RWPE2 (cell line): ENCODE results near the gene FFAR3.

Source experiments
- ATAC-seq: fragments of 200-7000 bp; cut with Tn5 transposase; 3 replicates; pipeline ENCODE4 v1.9.1; 2021; ENCODE audit warnings: low read depth
- DNase-seq: peaks from one replicate; pipeline ENCODE4 v3.0.0-alpha.2; 2020; ENCODE audit warnings: low spot score
- H3K27ac ChIP-seq: fragments of 450-650 bp; 2 replicates; pipeline ENCODE4 v1.5.1; 2017; ENCODE audit warnings: mild to moderate bottlenecking; ENCODE audit not compliant: poor library complexity, severe bottlenecking
- H3K27me3 ChIP-seq: fragments of 250-450 bp; sonication (Bioruptor Pico); 2 replicates; pipeline ENCODE4 v1.5.1; 2021; ENCODE audit warnings: mild to moderate bottlenecking, moderate library complexity; ENCODE audit not compliant: insufficient read depth, poor library complexity, severe bottlenecking
- H3K36me3 ChIP-seq: fragments of 250-450 bp; sonication (Bioruptor Pico); 2 replicates; pipeline ENCODE4 v1.5.1; 2020; ENCODE audit warnings: low read depth, mild to moderate bottlenecking, moderate library complexity
- H3K4me1 ChIP-seq: fragments of 250-450 bp; sonication (Bioruptor Pico); 2 replicates; pipeline ENCODE4 v1.5.1; 2021; ENCODE audit warnings: mild to moderate bottlenecking, moderate library complexity; ENCODE audit not compliant: insufficient read depth, poor library complexity, severe bottlenecking
- H3K4me3 ChIP-seq: fragments of 250-450 bp; sonication (Bioruptor Pico); 2 replicates; pipeline ENCODE4 v1.5.1; 2021; ENCODE audit warnings: mild to moderate bottlenecking, moderate library complexity; ENCODE audit not compliant: severe bottlenecking
- H3K9me3 ChIP-seq: fragments of 250-450 bp; sonication (Bioruptor Pico); 2 replicates; pipeline ENCODE4 v1.5.1; 2021; ENCODE audit warnings: mild to moderate bottlenecking, moderate library complexity; ENCODE audit not compliant: severe bottlenecking
- CTCF ChIP-seq: fragments of 450-650 bp; IDR thresholded peaks from one replicate; pipeline ENCODE4 v1.5.1; 2017; ENCODE audit warnings: mild to moderate bottlenecking, moderate library complexity; ENCODE audit not compliant: poor library complexity, severe bottlenecking

FFAR3 gene

GRCh38 chr19:35320065-35320713, 38.1 kb upstream of the FFAR3 start:
- Histone ChIP-seq H3K4me3 (no peak overlapping the region), H3K27me3 (no peaks in the 10 kb centered on the region), H3K27ac (no peak overlapping the region), H3K36me3 (no peaks in the 10 kb centered on the region), H3K4me1 (peaks cover 5% of the 10 kb centered on the region), H3K9me3 (no peaks in the 10 kb centered on the region)
- no peak for TF ChIP-seq CTCF
- DNase-seq = no peak
- ATAC-seq = no peak

GRCh38 chr19:35321291-35321690, 37.0 kb upstream of the FFAR3 start:
- Histone ChIP-seq H3K27me3 (no peaks in the 10 kb centered on the region), H3K36me3 (no peaks in the 10 kb centered on the region), H3K4me1 (peaks cover 5% of the 10 kb centered on the region), H3K4me3 (no peak overlapping the region), H3K9me3 (no peaks in the 10 kb centered on the region), H3K27ac (no peak overlapping the region)
- no peak for ATAC-seq
- DNase-seq = no peak
- no peak for TF ChIP-seq CTCF

- H3K27me3 ChIP-seq = no peaks in the 10 kb centered on the region
- peaks cover 5% of the 10 kb centered on the region for H3K4me1 ChIP-seq
- no peak overlapping the region for H3K27ac ChIP-seq
- DNase-seq (no peak), ATAC-seq (no peak)
- no peaks in the 10 kb centered on the region for H3K9me3 ChIP-seq
- H3K36me3 ChIP-seq = no peaks in the 10 kb centered on the region
- H3K4me3 ChIP-seq = no peak overlapping the region
- TF ChIP-seq CTCF = no peak
Measured at GRCh38 chr19:35322014-35322413, 36.2 kb upstream of the FFAR3 start.

- DNase-seq (no peak), ATAC-seq (no peak)
- no peaks in the 10 kb centered on the region for H3K36me3 ChIP-seq
- no peak overlapping the region for H3K27ac ChIP-seq
- no peaks in the 10 kb centered on the region for H3K9me3 ChIP-seq
- TF ChIP-seq CTCF = no peak
- H3K27me3 ChIP-seq = no peaks in the 10 kb centered on the region
- no peaks in the 10 kb centered on the region for H3K4me1 ChIP-seq
- no peak overlapping the region for H3K4me3 ChIP-seq
Measured at GRCh38 chr19:35327642-35328041, 30.6 kb upstream of the FFAR3 start.

- H3K9me3 ChIP-seq = no peaks in the 10 kb centered on the region
- no peak within 1 kb of the TSS for H3K4me3 ChIP-seq
- DNase-seq (no peak), ATAC-seq (no peak)
- H3K36me3 ChIP-seq = no peaks in the 10 kb centered on the region
- TF ChIP-seq CTCF = no peak
- H3K27ac ChIP-seq = no peak within 1 kb of the TSS
- no peaks in the 10 kb centered on the region for H3K4me1 ChIP-seq
- no peaks in the 10 kb centered on the region for H3K27me3 ChIP-seq
Measured at GRCh38 chr19:35328851-35329285, 29.4 kb upstream of the FFAR3 start, which contains the start of gene CD22. TSS of gene CD22 (plus strand) at chr19:35329187. CDS start at chr19:35332041, 2,854 bp downstream.
